Measurements from ENCODE around the gene GUCA1A. TPM values are rescaled to one million over a fixed set of nuclear protein-coding genes. Genes with fewer than 3 reads are reported as not detected.

The GUCA1A gene
- total and polyA plus RNA-seq, 12 donors = not detected

- H3K9me3 ChIP-seq = no peaks in the 10 kb centered on the region
- no peak for ATAC-seq
- intact Hi-C loops (cut with DNase I) = loop anchor here in 2 of 10 donors (10.0 kb wide), 2 partner anchors 308 to 318 kb away; no protein-coding TSS in a partner anchor
These were observed 53.5 kb downstream of the GUCA1A start for GRCh38 chr6:42226645-42227143.

GRCh38 chr6:42227173-42227850 is 54.1 kb downstream of the GUCA1A start:
- intact Hi-C loops (cut with DNase I) = loop anchor here in 2 of 10 donors (10.0 kb wide), 2 partner anchors 307 to 317 kb away; no protein-coding TSS in a partner anchor
- DNase-seq (no peak), ATAC-seq (no peak)
- no peak overlapping the region for H3K4me3 ChIP-seq
- TF ChIP-seq CTCF (IDR thresholded peaks at IDR 0.05) = no peak
- H3K9me3 ChIP-seq = no peaks in the 10 kb centered on the region
- H3K36me3 ChIP-seq = peaks cover 0 to 38% (median 0%) of the 10 kb centered on the region in 9 donors
- H3K27ac ChIP-seq = no peak overlapping the region
- 88 to 94% methylated on average over 9 of the region's 9 CpGs for WGBS, 2 donors
- peaks cover 0 to 15% (median 0%) of the 10 kb centered on the region in 9 donors for H3K4me1 ChIP-seq
- H3K27me3 ChIP-seq = no peaks in the 10 kb centered on the region

More at GRCh38 chr6:42226645-42227143, 53.5 kb downstream of the GUCA1A start:
- no peaks in the 10 kb centered on the region for H3K27me3 ChIP-seq
- no peak for DNase-seq
- H3K4me1 ChIP-seq = peaks cover 0 to 15% (median 0%) of the 10 kb centered on the region in 9 donors
- peaks cover 0 to 35% (median 0%) of the 10 kb centered on the region in 9 donors for H3K36me3 ChIP-seq
- WGBS, 2 donors = 65 to 77% methylated on average over 8 of the region's 8 CpGs
- TF ChIP-seq CTCF (IDR thresholded peaks at IDR 0.05) = no peak
- no peak overlapping the region for H3K27ac ChIP-seq
- no peak overlapping the region for H3K4me3 ChIP-seq

- no peak for TF ChIP-seq CTCF (IDR thresholded peaks at IDR 0.05)
These were observed 55.1 kb downstream of the GUCA1A start for GRCh38 chr6:42228305-42228704.

More at GRCh38 chr6:42228305-42228704, 55.1 kb downstream of the GUCA1A start:
- Histone ChIP-seq H3K27me3 (no peaks in the 10 kb centered on the region), H3K9me3 (no peaks in the 10 kb centered on the region), H3K36me3 (peaks cover 0 to 43% (median 0%) of the 10 kb centered on the region in 9 donors), H3K27ac (no peak overlapping the region), H3K4me1 (peaks cover 0 to 15% (median 0%) of the 10 kb centered on the region in 9 donors), H3K4me3 (no peak overlapping the region)
- DNase-seq (no peak), ATAC-seq (no peak)
- 89 to 90% methylated on average over 15 of the region's 15 CpGs for WGBS, 2 donors
- intact Hi-C loops (cut with DNase I) = loop anchor here in 2 of 10 donors (10.0 kb wide), 2 partner anchors 306 to 316 kb away; no protein-coding TSS in a partner anchor

Other genes starting within 250 kb of the GUCA1A start
- 10 to 100 TPM; 29.6 to 51.8 (median 37.5) TPM for gene CCND3, start 231.6 kb upstream of the GUCA1A start, total RNA-seq
- 10 to 100 TPM; 55.5 to 77.3 TPM for gene CCND3, start 231.6 kb upstream of the GUCA1A start, polyA plus RNA-seq
- 10 to 100 TPM; 21.0 to 38.1 (median 31.6) TPM for gene TAF8, start 122.8 kb upstream of the GUCA1A start, total RNA-seq
- 10 to 100 TPM; 15.2 to 20.1 TPM for gene TAF8, start 122.8 kb upstream of the GUCA1A start, polyA plus RNA-seq
- 1 to 10 TPM in 9 of 10 donors, under 1 TPM in 1; 0.92 to 2.9 (median 2.1) TPM for gene C6orf132, start 30.7 kb upstream of the GUCA1A start, total RNA-seq
- 1 to 10 TPM in 1 of 2 donors, under 1 TPM in 1; 0.23 to 1.8 TPM for gene C6orf132, start 30.7 kb upstream of the GUCA1A start, polyA plus RNA-seq
- gene GUCA1B, start 21.6 kb downstream of the GUCA1A start, total RNA-seq = 1 to 10 TPM in 8 of 10 donors, under 1 TPM in 2; 0.34 to 2.8 (median 1.9) TPM
- gene GUCA1B, start 21.6 kb downstream of the GUCA1A start, polyA plus RNA-seq = under 1 TPM; 0.28 to 0.59 TPM
- 10 to 100 TPM; 47.4 to 82.1 (median 63.1) TPM for gene MRPS10, start 44.5 kb downstream of the GUCA1A start, total RNA-seq
- gene MRPS10, start 44.5 kb downstream of the GUCA1A start, polyA plus RNA-seq = 10 to 100 TPM; 22.6 to 30.7 TPM